Psoas muscle (tissue), 8 donors: ENCODE measurements around the gene LTBP1. TPM values are rescaled to one million over a fixed set of nuclear protein-coding genes. Genes with fewer than 3 reads are reported as not detected.

Source experiments
- ATAC-seq, 4 donors: fragments of 200-7000 bp; cut with Tn5 transposase; one replicate each; pipeline ENCODE4 v1.9.1; 2020; ENCODE audit warnings: moderate library complexity in 3 of 4, mild to moderate bottlenecking in 2 of 4
- DNase-seq, 2 donors: peaks; one replicate each; pipeline ENCODE4 v3.0.0-alpha.2; 2020
- H3K27ac ChIP-seq: fragments of 200-600 bp; one replicate; pipeline ENCODE4 v1.8.0; 2022
- H3K27me3 ChIP-seq, 3 donors: fragments of 200-600 bp in 1 of 3; one replicate each; pipeline versions ENCODE4 v1.6.1 to v1.8.0; 2013 to 2022; ENCODE audit warnings: low read length in 2 of 3, mild to moderate bottlenecking in 2 of 3, moderate library complexity in 1 of 3; ENCODE audit not compliant: insufficient read depth in 3 of 3
- H3K36me3 ChIP-seq, 2 donors: fragments of 200-600 bp in 1 of 2; one replicate each; pipeline versions ENCODE4 v1.6.1 to v1.8.0; 2013 to 2022; ENCODE audit warnings: low read depth in 1 of 2, mild to moderate bottlenecking in 1 of 2, moderate library complexity in 1 of 2; ENCODE audit not compliant: insufficient read depth in 1 of 2
- H3K4me1 ChIP-seq: fragments of 200-600 bp; one replicate; pipeline ENCODE4 v1.8.0; 2022
- H3K4me3 ChIP-seq: fragments of 200-600 bp; one replicate; pipeline ENCODE4 v1.8.0; 2022; ENCODE audit warnings: mild to moderate bottlenecking
- H3K9me3 ChIP-seq: fragments of 200-600 bp; one replicate; pipeline ENCODE4 v1.8.0; 2022
- WGBS, 3 donors: extraction: QIAGEN DNeasy Blood & Tissue Kit; methylation state at CpG; one replicate each; pipeline versions ENCODE4 v1.1.6 to v1.1.7; 2013; 5-methylcytosine and 5-hydroxymethylcytosine counted together
- intact Hi-C, 2 donors: fragments of 100-400 bp; cut with DNase I; formaldehyde crosslinking; loops; one replicate each; pipeline versions ENCODE4 v1.11.0 to v1.14.2; 2022
- polyA plus RNA-seq, 3 donors: library from polyadenylated mRNA; stranded (reverse); fragments of 200-250 nt; gene quantifications; one replicate each; pipeline ENCODE4 v1.2.3, GENCODE V29; 2013
- total RNA-seq, 4 donors: library from RNA; stranded (reverse); fragmentation: NEBNext Ultra II Directional in 2 of 4; extraction: Animal tissue kit (Norgen Biotek cat#: 25700) in 2 of 4; gene quantifications; one replicate each; pipeline versions ENCODE4 v1.2.1 to v1.2.4, GENCODE V29; 2021 to 2023
- TF ChIP-seq, protein P1 (sequence below): fragments of 200-600 bp; IDR thresholded peaks from one replicate; pipeline ENCODE4 v1.8.0; 2022; ENCODE audit warnings: antibody characterized with exemption
- donor health status: healthy with polysubstance abuse.
- donor health status: DM: no; HTN: no; CAD: no; lungs with moderate emphysema.
- donor health status: Bipolar disorder and iron deficiency.
- donor health status: healthy.
- donor health status: DM: yes; HTN: yes; CAD: no.
- donor health status: DM: no; HTN: no; CAD: no.
- donor health status: DM: no; HTN: no; CAD: no.
- donor health status: DM: yes; HTN: yes; CAD: no.

Gene LTBP1
- total and polyA plus RNA-seq, 7 donors: 5.9 to 26.8 (median 9.5) TPM

DNA sequence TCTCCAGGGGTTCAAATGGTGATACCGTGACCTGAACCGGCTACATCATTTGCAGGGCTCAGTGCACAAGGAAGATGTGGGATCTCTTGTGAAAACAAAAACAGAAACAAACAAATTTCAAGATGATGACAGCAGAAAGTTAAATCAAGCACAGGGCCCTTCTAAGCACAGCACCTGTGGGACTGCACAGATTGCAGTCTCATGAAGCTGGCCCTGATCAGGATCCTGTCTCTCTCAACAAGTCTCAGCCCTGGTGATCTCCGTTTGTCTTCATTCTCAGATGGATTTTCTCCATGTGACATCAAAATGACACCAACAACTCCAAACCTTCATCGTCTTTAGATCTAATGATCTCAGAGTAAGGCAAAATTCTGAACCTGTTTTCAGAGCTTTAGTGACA lies 39.7 kb downstream of the LTBP1 start:
- no peak for ATAC-seq
- WGBS, 3 donors: 94 to 97% (median 95%) methylated on average over 4 of the region's 4 CpGs
- H3K27ac ChIP-seq: no peak overlapping the region
- no peak overlapping the region for H3K4me3 ChIP-seq
- intact Hi-C loops: no loop called here
- TF ChIP-seq, protein P1, sequence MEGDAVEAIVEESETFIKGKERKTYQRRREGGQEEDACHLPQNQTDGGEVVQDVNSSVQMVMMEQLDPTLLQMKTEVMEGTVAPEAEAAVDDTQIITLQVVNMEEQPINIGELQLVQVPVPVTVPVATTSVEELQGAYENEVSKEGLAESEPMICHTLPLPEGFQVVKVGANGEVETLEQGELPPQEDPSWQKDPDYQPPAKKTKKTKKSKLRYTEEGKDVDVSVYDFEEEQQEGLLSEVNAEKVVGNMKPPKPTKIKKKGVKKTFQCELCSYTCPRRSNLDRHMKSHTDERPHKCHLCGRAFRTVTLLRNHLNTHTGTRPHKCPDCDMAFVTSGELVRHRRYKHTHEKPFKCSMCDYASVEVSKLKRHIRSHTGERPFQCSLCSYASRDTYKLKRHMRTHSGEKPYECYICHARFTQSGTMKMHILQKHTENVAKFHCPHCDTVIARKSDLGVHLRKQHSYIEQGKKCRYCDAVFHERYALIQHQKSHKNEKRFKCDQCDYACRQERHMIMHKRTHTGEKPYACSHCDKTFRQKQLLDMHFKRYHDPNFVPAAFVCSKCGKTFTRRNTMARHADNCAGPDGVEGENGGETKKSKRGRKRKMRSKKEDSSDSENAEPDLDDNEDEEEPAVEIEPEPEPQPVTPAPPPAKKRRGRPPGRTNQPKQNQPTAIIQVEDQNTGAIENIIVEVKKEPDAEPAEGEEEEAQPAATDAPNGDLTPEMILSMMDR: no peak
- no peaks in the 10 kb centered on the region for H3K36me3 ChIP-seq
- H3K9me3 ChIP-seq: no peaks in the 10 kb centered on the region
- DNase-seq: no peak
- H3K27me3 ChIP-seq: no peaks in the 10 kb centered on the region
- H3K4me1 ChIP-seq: no peaks in the 10 kb centered on the region

DNA sequence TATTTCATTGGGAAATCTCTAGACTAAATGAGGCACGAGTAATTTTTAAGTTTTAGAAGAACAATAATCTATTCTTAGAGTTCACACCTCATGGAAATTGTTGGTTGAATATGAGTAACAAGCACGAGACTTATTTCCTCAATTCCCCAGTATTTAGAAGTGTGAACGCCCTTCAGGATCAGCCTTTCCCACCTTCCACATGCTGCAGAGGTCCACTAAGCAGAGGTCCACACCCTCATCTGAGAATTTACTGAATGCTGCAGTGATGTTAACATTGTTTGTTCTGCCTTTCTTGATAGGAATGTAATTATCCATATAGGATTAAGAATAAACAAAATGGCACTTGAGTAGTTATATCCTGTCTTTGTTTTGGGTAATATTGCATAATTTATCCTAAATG lies 41.8 kb downstream of the LTBP1 start:
- 83 to 91% (median 86%) methylated on average over 3 of the region's 3 CpGs for WGBS, 3 donors
- ATAC-seq (no peak), DNase-seq (no peak)
- no peak overlapping the region for H3K4me3 ChIP-seq
- intact Hi-C loops: no loop called here
- H3K27me3 ChIP-seq: no peaks in the 10 kb centered on the region
- no peaks in the 10 kb centered on the region for H3K36me3 ChIP-seq
- H3K9me3 ChIP-seq: no peaks in the 10 kb centered on the region
- TF ChIP-seq, protein P1: no peak
- no peak overlapping the region for H3K27ac ChIP-seq
- no peaks in the 10 kb centered on the region for H3K4me1 ChIP-seq

DNA sequence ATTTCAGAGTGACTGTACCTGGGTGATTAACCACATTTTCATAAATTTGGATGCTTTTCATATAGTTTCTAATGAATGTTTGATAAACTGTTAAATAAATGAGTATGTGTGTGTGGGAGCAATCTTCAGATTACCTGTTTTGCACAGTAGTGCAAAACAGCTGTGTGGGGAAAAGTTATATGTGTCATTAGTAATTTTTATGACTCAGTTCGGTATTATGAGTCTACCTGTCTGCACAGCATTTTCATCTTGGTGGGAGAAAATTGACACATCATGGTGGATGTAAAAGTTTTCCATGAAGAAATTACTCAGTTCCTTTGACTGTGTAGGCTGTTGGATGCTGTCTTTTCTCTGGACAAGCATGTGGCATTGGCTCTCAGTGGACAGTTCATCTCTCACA lies 43.8 kb downstream of the LTBP1 start:
- intact Hi-C loops: no loop called here
- no peak for DNase-seq
- H3K9me3 ChIP-seq: no peaks in the 10 kb centered on the region
- no peaks in the 10 kb centered on the region for H3K27me3 ChIP-seq
- H3K4me1 ChIP-seq: no peaks in the 10 kb centered on the region
- no peak overlapping the region for H3K4me3 ChIP-seq
- H3K27ac ChIP-seq: no peak overlapping the region
- no peaks in the 10 kb centered on the region for H3K36me3 ChIP-seq
- ATAC-seq: no peak
- TF ChIP-seq, protein P1: no peak
- WGBS, 3 donors: 0 to 45% (median 0%) methylated on average over 1 of the region's 1 CpG

DNA sequence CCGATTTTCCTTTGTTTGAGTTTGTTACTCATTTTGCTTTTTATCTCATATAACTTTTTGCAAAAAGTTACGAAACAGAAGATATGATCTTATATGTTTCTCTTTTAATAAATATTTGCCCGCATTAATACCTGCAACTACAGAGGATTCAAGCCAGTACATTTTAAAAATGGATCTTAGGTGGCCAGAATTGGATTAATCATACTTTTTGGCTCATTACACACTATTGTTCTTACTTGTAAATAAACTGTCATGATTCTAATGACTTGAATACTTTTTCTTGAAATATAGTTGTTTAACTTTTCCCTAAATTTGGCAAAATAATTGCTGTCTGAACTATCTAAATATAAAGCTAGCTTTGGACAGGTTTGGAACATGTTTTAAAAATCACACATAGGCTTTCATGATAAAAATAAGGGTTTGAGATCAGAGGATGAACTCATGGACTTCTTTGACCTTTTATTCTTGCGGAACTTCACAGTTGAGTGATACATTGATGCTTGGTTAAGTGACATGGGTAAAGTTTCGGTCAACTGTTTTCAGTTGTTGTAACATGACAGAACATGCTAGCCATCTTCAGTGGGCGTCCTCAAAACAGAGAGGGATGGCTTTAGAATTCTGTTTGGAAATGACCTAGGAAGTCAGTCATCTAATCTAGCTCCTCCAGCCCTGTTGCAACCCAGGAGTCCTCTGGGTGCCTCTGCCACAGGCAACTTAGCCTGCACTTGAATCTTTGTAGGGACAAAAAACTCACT lies 44.5 kb downstream of the LTBP1 start:
- Histone ChIP-seq H3K4me1 (no peaks in the 10 kb centered on the region), H3K27me3 (no peaks in the 10 kb centered on the region), H3K4me3 (no peak overlapping the region), H3K9me3 (no peaks in the 10 kb centered on the region), H3K36me3 (no peaks in the 10 kb centered on the region), H3K27ac (no peak overlapping the region)
- intact Hi-C loops: no loop called here
- DNase-seq (no peak), ATAC-seq (no peak)
- WGBS, 3 donors: 80 to 95% (median 83%) methylated on average over 6 of the region's 6 CpGs
- TF ChIP-seq, protein P1: no peak
